Dendritic cell treated with granulocyte-macrophage colony-stimulating factor and Interleukin-4, amounts not matched to agents 40 ng/mL and 50 ng/mL, for 4 days (primary cell): ENCODE results near the gene RNF217.
"Not testable (repeated sequence)": the region's sequence is repeated elsewhere in the genome, so short reads cannot be mapped to it uniquely, and the experiment has no call there.

Experiments
- H3K27ac Mint-ChIP-seq: one replicate; pipeline ENCODE4 v1.8.0; 2022; ENCODE audit warnings: mild to moderate bottlenecking, mixed read lengths
- H3K27me3 Mint-ChIP-seq: one replicate; pipeline ENCODE4 v1.8.0; 2022; ENCODE audit warnings: mild to moderate bottlenecking, mixed read lengths
- H3K36me3 Mint-ChIP-seq: one replicate; pipeline ENCODE4 v1.8.0; 2022; ENCODE audit warnings: low read depth, mixed read lengths
- H3K4me1 Mint-ChIP-seq: one replicate; pipeline ENCODE4 v1.8.0; 2022; ENCODE audit warnings: low read depth, mixed read lengths
- H3K4me3 Mint-ChIP-seq: one replicate; pipeline ENCODE4 v1.8.0; 2022; ENCODE audit warnings: mild to moderate bottlenecking, moderate library complexity, mixed read lengths
- H3K9me3 Mint-ChIP-seq: one replicate; pipeline ENCODE4 v1.8.0; 2022; ENCODE audit warnings: mixed read lengths
- intact Hi-C: fragments of 100-400 bp; cut with micrococcal nuclease; formaldehyde crosslinking; loops from one replicate; pipeline ENCODE4 v1.15.0; 2022

RNF217 gene

GRCh38 chr6:125027287-125027686 is 65.0 kb downstream of the RNF217 start:
- Mint-ChIP-seq H3K9me3 (peaks cover 10% of the 10 kb centered on the region), H3K27ac (no peak overlapping the region), H3K36me3 (no peaks in the 10 kb centered on the region), H3K27me3 (no peaks in the 10 kb centered on the region), H3K4me1 (peaks cover 29% of the 10 kb centered on the region), H3K4me3 (no peak overlapping the region)
- intact Hi-C loops = no loop called here

- peaks cover 29% of the 10 kb centered on the region for H3K4me1 Mint-ChIP-seq
- intact Hi-C loops = no loop called here
Observed at GRCh38 chr6:125030969-125031368, 68.7 kb downstream of the RNF217 start.

GRCh38 chr6:125031385-125031784 is 69.1 kb downstream of the RNF217 start:
- Mint-ChIP-seq H3K4me1 (peaks cover 29% of the 10 kb centered on the region), H3K4me3 (no peak overlapping the region), H3K27ac (no peak overlapping the region), H3K9me3 (peaks cover 10% of the 10 kb centered on the region), H3K27me3 (no peaks in the 10 kb centered on the region), H3K36me3 (no peaks in the 10 kb centered on the region)
- intact Hi-C loops = no loop called here

More at GRCh38 chr6:125030969-125031368, 68.7 kb downstream of the RNF217 start:
- no peak overlapping the region for H3K4me3 Mint-ChIP-seq
- H3K27me3 Mint-ChIP-seq = no peaks in the 10 kb centered on the region
- H3K36me3 Mint-ChIP-seq = no peaks in the 10 kb centered on the region
- no peak overlapping the region for H3K27ac Mint-ChIP-seq
- peaks cover 10% of the 10 kb centered on the region for H3K9me3 Mint-ChIP-seq

- Mint-ChIP-seq H3K9me3 (peaks cover 10% of the 10 kb centered on the region), H3K4me1 (peaks cover 28% of the 10 kb centered on the region)
- H3K4me3 Mint-ChIP-seq, H3K36me3 Mint-ChIP-seq, H3K27ac Mint-ChIP-seq, H3K27me3 Mint-ChIP-seq, intact Hi-C loops: not testable (repeated sequence)
Observed at GRCh38 chr6:125034929-125035328, 72.7 kb downstream of the RNF217 start.

GRCh38 chr6:125036486-125036885 is 74.2 kb downstream of the RNF217 start:
- intact Hi-C loops, H3K9me3 Mint-ChIP-seq: not testable (repeated sequence)

GRCh38 chr6:125037827-125038226 is 75.6 kb downstream of the RNF217 start:
- intact Hi-C loops = no loop called here
- H3K4me3 Mint-ChIP-seq = no peak overlapping the region
- H3K4me1 Mint-ChIP-seq = peaks cover 23% of the 10 kb centered on the region
- no peaks in the 10 kb centered on the region for H3K36me3 Mint-ChIP-seq
- H3K9me3 Mint-ChIP-seq = no peaks in the 10 kb centered on the region
- no peak overlapping the region for H3K27ac Mint-ChIP-seq
- H3K27me3 Mint-ChIP-seq = no peaks in the 10 kb centered on the region

More at GRCh38 chr6:125036486-125036885, 74.2 kb downstream of the RNF217 start:
- H3K27me3 Mint-ChIP-seq, H3K4me3 Mint-ChIP-seq, H3K27ac Mint-ChIP-seq, H3K36me3 Mint-ChIP-seq: not testable (repeated sequence)
- peaks cover 17% of the 10 kb centered on the region for H3K4me1 Mint-ChIP-seq

- Mint-ChIP-seq H3K9me3 (no peaks in the 10 kb centered on the region), H3K27me3 (no peaks in the 10 kb centered on the region), H3K36me3 (no peaks in the 10 kb centered on the region), H3K4me3 (no peak overlapping the region), H3K4me1 (peaks cover 23% of the 10 kb centered on the region), H3K27ac (no peak overlapping the region)
- intact Hi-C loops = no loop called here
Observed at GRCh38 chr6:125038925-125039324, 76.7 kb downstream of the RNF217 start.

- intact Hi-C loops = no loop called here
- no peaks in the 10 kb centered on the region for H3K9me3 Mint-ChIP-seq
- peaks cover 23% of the 10 kb centered on the region for H3K4me1 Mint-ChIP-seq
- H3K4me3 Mint-ChIP-seq = no peak overlapping the region
- H3K27me3 Mint-ChIP-seq = no peaks in the 10 kb centered on the region
- peaks cover 17% of the 10 kb centered on the region for H3K36me3 Mint-ChIP-seq
- no peak overlapping the region for H3K27ac Mint-ChIP-seq
Observed at GRCh38 chr6:125041740-125042459, 79.7 kb downstream of the RNF217 start.

- peaks cover 23% of the 10 kb centered on the region for H3K4me1 Mint-ChIP-seq
- no peaks in the 10 kb centered on the region for H3K27me3 Mint-ChIP-seq
- H3K27ac Mint-ChIP-seq = no peak overlapping the region
- H3K36me3 Mint-ChIP-seq = peaks cover 17% of the 10 kb centered on the region
- no peaks in the 10 kb centered on the region for H3K9me3 Mint-ChIP-seq
- intact Hi-C loops = no loop called here
- no peak overlapping the region for H3K4me3 Mint-ChIP-seq
Observed at GRCh38 chr6:125044066-125044465, 81.8 kb downstream of the RNF217 start.

- Mint-ChIP-seq H3K36me3 (peaks cover 19% of the 10 kb centered on the region), H3K9me3 (no peaks in the 10 kb centered on the region), H3K4me1 (peaks cover 17% of the 10 kb centered on the region), H3K27me3 (no peaks in the 10 kb centered on the region), H3K4me3 (no peak overlapping the region), H3K27ac (no peak overlapping the region)
- intact Hi-C loops = no loop called here
Observed at GRCh38 chr6:125044667-125045066, 82.4 kb downstream of the RNF217 start.

- intact Hi-C loops = no loop called here
Observed at GRCh38 chr6:125046107-125046925, 84.1 kb downstream of the RNF217 start.

GRCh38 chr6:125048274-125048673 is 86.0 kb downstream of the RNF217 start:
- Mint-ChIP-seq H3K4me1 (no peaks in the 10 kb centered on the region), H3K9me3 (no peaks in the 10 kb centered on the region), H3K27ac (no peak overlapping the region), H3K4me3 (no peak overlapping the region), H3K27me3 (no peaks in the 10 kb centered on the region), H3K36me3 (peaks cover 22% of the 10 kb centered on the region)
- intact Hi-C loops = no loop called here

More at GRCh38 chr6:125046107-125046925, 84.1 kb downstream of the RNF217 start:
- Mint-ChIP-seq H3K4me1 (peaks cover 12% of the 10 kb centered on the region), H3K9me3 (no peaks in the 10 kb centered on the region), H3K27ac (no peak overlapping the region), H3K36me3 (peaks cover 22% of the 10 kb centered on the region), H3K4me3 (no peak overlapping the region), H3K27me3 (no peaks in the 10 kb centered on the region)

- Mint-ChIP-seq H3K4me3 (no peak overlapping the region), H3K27me3 (no peaks in the 10 kb centered on the region), H3K27ac (no peak overlapping the region), H3K9me3 (no peaks in the 10 kb centered on the region), H3K4me1 (no peaks in the 10 kb centered on the region), H3K36me3 (peaks cover 13% of the 10 kb centered on the region)
- intact Hi-C loops = no loop called here
Observed at GRCh38 chr6:125050663-125051318, 88.6 kb downstream of the RNF217 start.

GRCh38 chr6:125053809-125054208 is 91.6 kb downstream of the RNF217 start:
- H3K9me3 Mint-ChIP-seq = no peaks in the 10 kb centered on the region
- H3K4me1 Mint-ChIP-seq = no peaks in the 10 kb centered on the region
- intact Hi-C loops = no loop called here
- H3K27me3 Mint-ChIP-seq = no peaks in the 10 kb centered on the region
- no peak overlapping the region for H3K27ac Mint-ChIP-seq
- H3K36me3 Mint-ChIP-seq = peaks cover 17% of the 10 kb centered on the region
- H3K4me3 Mint-ChIP-seq = no peak overlapping the region
